ENCODE measurements around the gene ICOSLG. TPM values are rescaled to one million over a fixed set of nuclear protein-coding genes. Genes with fewer than 3 reads are reported as not detected.

Gene ICOSLG
- total and polyA plus RNA-seq, 2 experiments from 2014 or later, result 1.9 to 2.4 TPM

- no peak overlapping the region for H2AFZ ChIP-seq
- H3K9me3 ChIP-seq (ENCODE audit: low read depth), result no peaks in the 10 kb centered on the region
- H3K4me1 ChIP-seq (ENCODE audit: insufficient read depth), result peaks cover 6% of the 10 kb centered on the region
- no peaks in the 10 kb centered on the region for H3K79me2 ChIP-seq
- H3K36me3 ChIP-seq (replicated peaks; ENCODE audit: insufficient read depth, low read depth), result no peaks in the 10 kb centered on the region
- 84% methylated on average over 29 of the region's 31 CpGs for WGBS (ENCODE audit: low lambda C conversion rate, missing lambda C conversion rate)
- TF ChIP-seq CTCF (IDR thresholded peaks at IDR 0.05; ENCODE audit: poor library complexity), result no peak
- no peak for TF ChIP-seq EZH2phosphoT487 (IDR thresholded peaks at IDR 0.05; ENCODE audit: low read depth, severe bottlenecking, unreplicated experiment)
- TF ChIP-seq EZH2 (IDR thresholded peaks at IDR 0.05; ENCODE audit: borderline replicate concordance), result no peak
- no peak for DNase-seq (ENCODE audit: low spot score)
- no peaks in the 10 kb centered on the region for H3K9me2 ChIP-seq (replicated peaks; ENCODE audit: insufficient read depth)
- no peak overlapping the region for H3K4me2 ChIP-seq
- no peaks in the 10 kb centered on the region for H3K27me3 ChIP-seq
- no peak overlapping the region for H3K27ac ChIP-seq
- no peak overlapping the region for H3K4me3 ChIP-seq
- H4K20me1 ChIP-seq (ENCODE audit: insufficient read depth, poor library complexity, severe bottlenecking), result no peaks in the 10 kb centered on the region
These were observed 46.2 kb upstream of the ICOSLG start for GRCh38 chr21:44286716-44287632.

DNA sequence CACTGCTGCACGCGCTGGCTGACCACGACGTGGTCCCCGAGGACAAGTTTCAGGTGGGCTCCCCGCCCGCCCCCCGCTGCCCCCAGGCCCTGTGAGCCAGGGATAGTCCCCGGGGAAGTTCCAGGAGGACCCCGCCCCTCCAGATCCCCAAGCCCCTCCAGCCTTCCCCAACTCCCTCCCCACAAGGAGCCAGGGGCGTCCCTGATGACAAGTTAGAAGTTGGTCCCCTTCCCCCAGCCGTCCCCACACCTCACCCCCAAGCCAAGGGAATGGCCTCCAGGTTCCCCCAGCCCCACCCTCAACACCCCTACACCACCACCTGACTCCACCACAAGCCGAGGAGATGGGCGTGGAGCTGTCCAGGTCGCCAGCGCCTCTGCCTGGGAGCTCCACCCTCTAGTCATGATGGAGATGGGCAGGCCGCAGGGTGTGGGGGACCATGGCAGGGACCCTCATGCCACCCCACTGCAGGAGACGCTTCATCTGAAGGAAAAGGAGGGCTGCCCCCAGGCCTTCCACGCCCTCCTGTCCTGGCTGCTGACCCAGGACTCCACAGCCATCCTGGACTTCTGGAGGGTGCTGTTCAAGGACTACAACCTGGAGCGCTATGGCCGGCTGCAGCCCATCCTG lies 45.5 kb upstream of the ICOSLG start:
- TF ChIP-seq EZH2phosphoT487 (IDR thresholded peaks at IDR 0.05; ENCODE audit: low read depth, severe bottlenecking, unreplicated experiment), result no peak
- no peaks in the 10 kb centered on the region for H3K27me3 ChIP-seq
- H3K79me2 ChIP-seq, result no peaks in the 10 kb centered on the region
- no peak overlapping the region for H2AFZ ChIP-seq
- no peaks in the 10 kb centered on the region for H3K9me2 ChIP-seq (replicated peaks; ENCODE audit: insufficient read depth)
- peaks cover 6% of the 10 kb centered on the region for H3K4me1 ChIP-seq (ENCODE audit: insufficient read depth)
- H4K20me1 ChIP-seq (ENCODE audit: insufficient read depth, poor library complexity, severe bottlenecking), result no peaks in the 10 kb centered on the region
- H3K27ac ChIP-seq, result no peak overlapping the region
- no peaks in the 10 kb centered on the region for H3K9me3 ChIP-seq (ENCODE audit: low read depth)
- no peak for DNase-seq (ENCODE audit: low spot score)
- no peak overlapping the region for H3K4me3 ChIP-seq
- H3K36me3 ChIP-seq (replicated peaks; ENCODE audit: insufficient read depth, low read depth), result no peaks in the 10 kb centered on the region
- peak overlapping the region; percentile 64 for H3K4me2 ChIP-seq
- 74% methylated on average over 19 of the region's 21 CpGs for WGBS (ENCODE audit: low lambda C conversion rate, missing lambda C conversion rate)

- H3K4me1 ChIP-seq (ENCODE audit: insufficient read depth), result peaks cover 6% of the 10 kb centered on the region
- H3K36me3 ChIP-seq (replicated peaks; ENCODE audit: insufficient read depth, low read depth), result no peaks in the 10 kb centered on the region
- no peak within 1 kb of the TSS for H3K4me3 ChIP-seq
- no peaks in the 10 kb centered on the region for H3K9me3 ChIP-seq (ENCODE audit: low read depth)
- H3K9me2 ChIP-seq (replicated peaks; ENCODE audit: insufficient read depth), result no peaks in the 10 kb centered on the region
- peak within 1 kb of the TSS; percentile 64 for H3K4me2 ChIP-seq
- peak; percentile 57 for DNase-seq (ENCODE audit: low spot score)
- H3K27me3 ChIP-seq, result no peaks in the 10 kb centered on the region
- TF ChIP-seq EZH2phosphoT487 (IDR thresholded peaks at IDR 0.05; ENCODE audit: low read depth, severe bottlenecking, unreplicated experiment) (no peak), EZH2 (IDR thresholded peaks at IDR 0.05; ENCODE audit: borderline replicate concordance) (no peak), CTCF (IDR thresholded peaks at IDR 0.05; ENCODE audit: poor library complexity) (no peak)
- no peaks in the 10 kb centered on the region for H4K20me1 ChIP-seq (ENCODE audit: insufficient read depth, poor library complexity, severe bottlenecking)
- no peak within 1 kb of the TSS for H2AFZ ChIP-seq
- no peak within 1 kb of the TSS for H3K27ac ChIP-seq
- WGBS (ENCODE audit: low lambda C conversion rate, missing lambda C conversion rate), result 53% methylated on average over 55 of the region's 56 CpGs
- H3K79me2 ChIP-seq, result no peaks in the 10 kb centered on the region
These were observed 44.6 kb upstream of the ICOSLG start, which contains the start of gene AIRE for GRCh38 chr21:44285138-44285992. Gene AIRE (plus strand): TSS chr21:44285876. CDS start chr21:44286007, 131 bp downstream.

All from hepatocyte (in vitro differentiated cells).